Measurements from ENCODE around the gene TEX261. TPM values are rescaled to one million over a fixed set of nuclear protein-coding genes. Genes with fewer than 3 reads are reported as not detected.
A peak's percentile ranks its signal among the peaks of the same experiment; 100 is the strongest.
"Not testable (repeated sequence)": the region's sequence is repeated elsewhere in the genome, so short reads cannot be mapped to it uniquely, and the experiment has no call there.

Gene TEX261
- total RNA-seq, 1 experiment from 2014 or later: 85.3 TPM

- Histone ChIP-seq H3K36me3 (no peaks in the 10 kb centered on the region), H3K9me3 (replicated peaks) (no peaks in the 10 kb centered on the region), H3K4me3 (no peak overlapping the region), H3K27me3 (no peaks in the 10 kb centered on the region), H3K4me1 (no peaks in the 10 kb centered on the region), H3K27ac (no peak overlapping the region)
- DNase-seq: no peak
Measured at GRCh38 chr2:71004857-71005256, 10.2 kb upstream of the TEX261 start.

GRCh38 chr2:71003966-71004755 is 9.5 kb upstream of the TEX261 start:
- Histone ChIP-seq H3K9me3 (replicated peaks) (no peaks in the 10 kb centered on the region), H3K27ac (no peak overlapping the region)
- DNase-seq: no peak

GRCh38 chr2:71003396-71003795 is 8.7 kb upstream of the TEX261 start:
- Histone ChIP-seq H3K36me3 (no peaks in the 10 kb centered on the region), H3K27ac (no peak overlapping the region), H3K9me3 (replicated peaks) (no peaks in the 10 kb centered on the region), H3K4me1 (no peaks in the 10 kb centered on the region), H3K4me3 (no peak overlapping the region), H3K27me3 (no peaks in the 10 kb centered on the region)
- DNase-seq: no peak

More at GRCh38 chr2:71003966-71004755, 9.5 kb upstream of the TEX261 start:
- no peak overlapping the region for H3K4me3 ChIP-seq
- H3K4me1 ChIP-seq: no peaks in the 10 kb centered on the region
- H3K27me3 ChIP-seq: no peaks in the 10 kb centered on the region
- no peaks in the 10 kb centered on the region for H3K36me3 ChIP-seq

- H3K27me3 ChIP-seq: no peaks in the 10 kb centered on the region
- peak in 1 of 2 experiments; percentile 45 for DNase-seq
Measured at GRCh38 chr2:71001981-71002570, 7.4 kb upstream of the TEX261 start.

GRCh38 chr2:71001592-71001927 is 6.9 kb upstream of the TEX261 start:
- H3K4me1 ChIP-seq: no peaks in the 10 kb centered on the region
- H3K27ac ChIP-seq: no peak overlapping the region
- no peak for DNase-seq
- no peaks in the 10 kb centered on the region for H3K9me3 ChIP-seq (replicated peaks)
- no peaks in the 10 kb centered on the region for H3K36me3 ChIP-seq
- H3K27me3 ChIP-seq: no peaks in the 10 kb centered on the region
- H3K4me3 ChIP-seq: no peak overlapping the region

More at GRCh38 chr2:71001981-71002570, 7.4 kb upstream of the TEX261 start:
- Histone ChIP-seq H3K9me3 (replicated peaks) (no peaks in the 10 kb centered on the region), H3K27ac (no peak overlapping the region), H3K4me1 (no peaks in the 10 kb centered on the region), H3K36me3 (no peaks in the 10 kb centered on the region), H3K4me3 (no peak overlapping the region)

- Histone ChIP-seq H3K27ac (no peak overlapping the region), H3K4me3 (peak overlapping the region; percentile 38), H3K9me3 (replicated peaks) (no peaks in the 10 kb centered on the region), H3K27me3 (no peaks in the 10 kb centered on the region), H3K4me1 (no peaks in the 10 kb centered on the region), H3K36me3 (no peaks in the 10 kb centered on the region)
- DNase-seq: peak; percentile 74 to 87
Measured at GRCh38 chr2:71000780-71001591, 6.3 kb upstream of the TEX261 start.

- DNase-seq; H3K4me1 ChIP-seq; H3K27me3 ChIP-seq; H3K4me3 ChIP-seq; H3K27ac ChIP-seq; H3K36me3 ChIP-seq; H3K9me3 ChIP-seq (replicated peaks): not testable (repeated sequence)
Measured at GRCh38 chr2:70999931-71000330, 5.3 kb upstream of the TEX261 start.

GRCh38 chr2:70999362-70999761 is 4.7 kb upstream of the TEX261 start:
- no peak for DNase-seq
- no peaks in the 10 kb centered on the region for H3K4me1 ChIP-seq
- H3K9me3 ChIP-seq (replicated peaks): no peaks in the 10 kb centered on the region
- no peak overlapping the region for H3K4me3 ChIP-seq
- no peaks in the 10 kb centered on the region for H3K36me3 ChIP-seq
- no peaks in the 10 kb centered on the region for H3K27me3 ChIP-seq
- no peak overlapping the region for H3K27ac ChIP-seq

GRCh38 chr2:70998885-70999284 is 4.2 kb upstream of the TEX261 start:
- H3K36me3 ChIP-seq; H3K9me3 ChIP-seq (replicated peaks); DNase-seq; H3K27ac ChIP-seq; H3K27me3 ChIP-seq; H3K4me1 ChIP-seq; H3K4me3 ChIP-seq: not testable (repeated sequence)

- Histone ChIP-seq H3K4me3 (peak overlapping the region; percentile 89), H3K9me3 (replicated peaks) (no peaks in the 10 kb centered on the region), H3K4me1 (peaks cover 7% of the 10 kb centered on the region; the same call in 1 of the 2 replicates), H3K27ac (no peak overlapping the region), H3K27me3 (no peaks in the 10 kb centered on the region), H3K36me3 (peaks cover 3% of the 10 kb centered on the region; the same call in 1 of the 2 replicates)
- peak in 1 of 2 experiments; percentile 38 for DNase-seq
Measured at GRCh38 chr2:70995426-70995729, 705 bp upstream of the TEX261 start.

GRCh38 chr2:70994009-70994698 is 519 bp downstream of the TEX261 start:
- Histone ChIP-seq H3K4me3 (peak overlapping the region; percentile 89), H3K4me1 (peaks cover 7% of the 10 kb centered on the region; the same call in 1 of the 2 replicates), H3K27ac (peak overlapping the region; percentile 22; the same call in 1 of the 2 replicates), H3K9me3 (replicated peaks) (no peaks in the 10 kb centered on the region), H3K36me3 (peaks cover 12% of the 10 kb centered on the region), H3K27me3 (no peaks in the 10 kb centered on the region)
- DNase-seq: peak in 1 of 2 experiments; percentile 33

GRCh38 chr2:70992945-70993853 is 1.5 kb downstream of the TEX261 start:
- peak overlapping the region; percentile 89; the same call in 1 of the 2 replicates for H3K4me3 ChIP-seq
- no peaks in the 10 kb centered on the region for H3K27me3 ChIP-seq
- no peak overlapping the region for H3K27ac ChIP-seq
- H3K36me3 ChIP-seq: peaks cover 17% of the 10 kb centered on the region
- peaks cover 7% of the 10 kb centered on the region; the same call in 1 of the 2 replicates for H3K4me1 ChIP-seq
- no peaks in the 10 kb centered on the region for H3K9me3 ChIP-seq (replicated peaks)
- no peak for DNase-seq

GRCh38 chr2:70991742-70992141 is 2.9 kb downstream of the TEX261 start:
- peaks cover 29% of the 10 kb centered on the region for H3K36me3 ChIP-seq
- H3K27ac ChIP-seq: no peak overlapping the region
- DNase-seq: no peak
- no peaks in the 10 kb centered on the region for H3K27me3 ChIP-seq
- H3K4me1 ChIP-seq: peaks cover 7% of the 10 kb centered on the region; the same call in 1 of the 2 replicates
- no peaks in the 10 kb centered on the region for H3K9me3 ChIP-seq (replicated peaks)
- H3K4me3 ChIP-seq: no peak overlapping the region

- Histone ChIP-seq H3K36me3 (peaks cover 33% of the 10 kb centered on the region), H3K27me3 (no peaks in the 10 kb centered on the region), H3K27ac (no peak overlapping the region), H3K4me3 (no peak overlapping the region), H3K9me3 (replicated peaks) (no peaks in the 10 kb centered on the region), H3K4me1 (peaks cover 7% of the 10 kb centered on the region; the same call in 1 of the 2 replicates)
- no peak for DNase-seq
Measured at GRCh38 chr2:70991142-70991541, 3.5 kb downstream of the TEX261 start.

Data from SJCRH30 (cell line).